Tibial nerve (tissue), 3 donors: ENCODE data around the gene SLAIN2.

Source experiments
- CTCF ChIP-seq, 5 experiments: fragments of 200-600 bp in 3 of 5; fragments of 450-650 bp in 2 of 5; sonication (generic) in 3 of 5; IDR thresholded peaks; one replicate each; pipeline ENCODE4 v1.5.1; 2016 to 2019; ENCODE audit warnings: antibody characterized with exemption in 5 of 5, mild to moderate bottlenecking in 3 of 5, moderate library complexity in 2 of 5
- POLR2A ChIP-seq, 2 donors: fragments of 450-650 bp; IDR thresholded peaks; one replicate each; pipeline ENCODE4 v1.6.1; 2017; ENCODE audit warnings: antibody characterized with exemption in 2 of 2, mild to moderate bottlenecking in 2 of 2, moderate library complexity in 2 of 2

GRCh38 chr4:48369771-48370170 lies 28.4 kb downstream of the SLAIN2 start:
- TF ChIP-seq CTCF (IDR thresholded peaks at IDR 0.05) (no peak), POLR2A (IDR thresholded peaks at IDR 0.05) (no peak)
